Skeletal muscle tissue (tissue), 4 donors: Measurements from ENCODE around the gene FAM120A. TPM values are rescaled to one million over a fixed set of nuclear protein-coding genes. Genes with fewer than 3 reads are reported as not detected.
"Not testable (repeated sequence)": the region's sequence is repeated elsewhere in the genome, so short reads cannot be mapped to it uniquely, and the experiment has no call there.

Experiments
- H3K27ac ChIP-seq: one replicate; pipeline ENCODE4 v1.7.0; 2013; ENCODE audit warnings: mild to moderate bottlenecking, low read depth, low read length, inconsistent platforms
- H3K27me3 ChIP-seq, 3 donors: one replicate each; pipeline ENCODE4 v1.7.0; 2013; ENCODE audit warnings: low read length in 3 of 3; ENCODE audit not compliant: control insufficient read depth in 3 of 3, insufficient read depth in 3 of 3
- H3K36me3 ChIP-seq, 3 donors: one replicate each; pipeline ENCODE4 v1.7.0; 2013; ENCODE audit warnings: low read length in 3 of 3; ENCODE audit not compliant: control insufficient read depth in 3 of 3, insufficient read depth in 3 of 3
- H3K4me1 ChIP-seq, 3 donors: one replicate each; pipeline ENCODE4 v1.7.0; 2013; ENCODE audit warnings: low read length in 3 of 3, mild to moderate bottlenecking in 3 of 3; ENCODE audit not compliant: control insufficient read depth in 3 of 3, insufficient read depth in 3 of 3
- H3K4me3 ChIP-seq, 3 donors: one replicate each; pipeline ENCODE4 v1.7.0; 2013; ENCODE audit warnings: low read length in 3 of 3
- H3K9ac ChIP-seq, 3 donors: one replicate each; pipeline ENCODE4 v1.7.0; 2013; ENCODE audit warnings: low read length in 3 of 3, mild to moderate bottlenecking in 3 of 3, moderate library complexity in 2 of 3, low read depth in 1 of 3
- H3K9me3 ChIP-seq, 3 donors: one replicate each; pipeline ENCODE4 v1.7.0; 2013; ENCODE audit warnings: low read length in 3 of 3; ENCODE audit not compliant: control insufficient read depth in 3 of 3
- total RNA-seq: library from RNA; depleted of rRNA; stranded (reverse); fragments of >200 nt; gene quantifications from one replicate; pipeline ENCODE4 v1.2.3, GENCODE V29; 2014
- donor health status: Osteomylitis.

FAM120A gene
- total RNA-seq, 1 donor from 2014 or later, result 111 TPM

DNA sequence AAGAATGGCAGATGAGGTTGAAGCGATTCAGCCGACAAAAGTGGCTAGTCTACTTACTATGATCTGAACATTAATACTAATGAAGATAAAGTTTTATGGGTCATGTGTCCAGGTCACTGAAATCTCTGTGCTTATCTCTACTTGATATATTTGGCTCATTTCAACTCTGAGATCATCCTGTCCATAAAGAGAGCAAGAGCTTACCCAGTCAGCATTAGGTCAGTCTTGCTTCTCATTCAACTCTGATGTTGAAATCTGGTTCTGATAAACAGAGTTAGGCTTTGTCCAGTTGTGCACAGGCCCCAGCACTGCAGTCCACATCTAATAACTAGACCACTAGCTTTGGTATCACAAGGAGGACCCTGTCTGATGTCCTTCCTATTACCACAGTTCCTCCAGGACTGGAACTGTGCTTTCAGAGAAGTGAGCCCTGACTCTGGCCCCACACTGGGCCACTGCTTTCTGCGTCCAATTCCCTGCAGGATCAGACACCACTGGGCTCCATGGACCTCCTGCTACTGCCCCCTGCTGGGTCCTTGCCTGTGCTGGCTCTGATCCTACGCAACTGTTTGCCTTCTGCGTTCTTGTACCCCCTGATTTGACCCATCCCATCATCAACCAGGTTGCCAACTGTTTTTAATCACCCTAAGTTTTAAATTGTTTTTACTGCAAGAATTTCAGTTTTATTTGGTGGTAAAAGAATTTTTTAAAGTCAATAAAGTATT lies 23.7 kb upstream of the FAM120A start:
- H3K9me3 ChIP-seq, result no peaks in the 10 kb centered on the region
- H3K4me1 ChIP-seq, result no peaks in the 10 kb centered on the region
- no peak overlapping the region for H3K4me3 ChIP-seq
- H3K36me3 ChIP-seq, result no peaks in the 10 kb centered on the region
- H3K27ac ChIP-seq, result no peak overlapping the region
- H3K27me3 ChIP-seq, result no peaks in the 10 kb centered on the region
- H3K9ac ChIP-seq, result no peak overlapping the region

- Histone ChIP-seq H3K36me3 (no peaks in the 10 kb centered on the region), H3K27me3 (no peaks in the 10 kb centered on the region), H3K9ac (no peak overlapping the region), H3K9me3 (no peaks in the 10 kb centered on the region), H3K4me1 (no peaks in the 10 kb centered on the region), H3K4me3 (no peak overlapping the region), H3K27ac (no peak overlapping the region)
Measured at GRCh38 chr9:93431539-93432105, 19.9 kb upstream of the FAM120A start.

DNA sequence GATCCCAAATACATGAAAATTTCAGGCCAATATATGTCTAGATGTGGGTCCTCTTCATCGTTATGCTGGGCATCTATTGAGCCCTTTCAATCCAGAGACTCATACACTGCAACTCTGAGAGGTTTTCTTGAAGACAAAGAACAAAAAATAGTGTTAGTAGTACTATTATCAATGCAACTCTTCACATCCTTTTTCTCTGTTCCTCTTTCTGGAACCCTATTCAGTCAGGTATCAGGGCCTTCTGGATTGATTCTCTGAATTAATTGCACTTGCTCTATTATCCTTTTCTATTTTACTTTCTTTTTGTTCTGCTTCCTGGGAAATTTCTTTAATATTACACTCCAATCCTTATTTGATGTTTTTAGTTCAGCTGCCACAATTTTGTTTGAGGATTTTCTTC lies 18.5 kb upstream of the FAM120A start:
- Histone ChIP-seq H3K27me3 (no peaks in the 10 kb centered on the region), H3K36me3 (no peaks in the 10 kb centered on the region), H3K27ac (no peak overlapping the region), H3K4me1 (no peaks in the 10 kb centered on the region), H3K4me3 (no peak overlapping the region), H3K9ac (no peak overlapping the region), H3K9me3 (no peaks in the 10 kb centered on the region)

GRCh38 chr9:93434056-93434455 lies 17.4 kb upstream of the FAM120A start:
- no peak overlapping the region for H3K9ac ChIP-seq
- H3K9me3 ChIP-seq, result no peaks in the 10 kb centered on the region
- H3K27ac ChIP-seq, result no peak overlapping the region
- H3K36me3 ChIP-seq, result no peaks in the 10 kb centered on the region
- no peak overlapping the region for H3K4me3 ChIP-seq
- no peaks in the 10 kb centered on the region for H3K27me3 ChIP-seq
- H3K4me1 ChIP-seq, result no peaks in the 10 kb centered on the region

DNA sequence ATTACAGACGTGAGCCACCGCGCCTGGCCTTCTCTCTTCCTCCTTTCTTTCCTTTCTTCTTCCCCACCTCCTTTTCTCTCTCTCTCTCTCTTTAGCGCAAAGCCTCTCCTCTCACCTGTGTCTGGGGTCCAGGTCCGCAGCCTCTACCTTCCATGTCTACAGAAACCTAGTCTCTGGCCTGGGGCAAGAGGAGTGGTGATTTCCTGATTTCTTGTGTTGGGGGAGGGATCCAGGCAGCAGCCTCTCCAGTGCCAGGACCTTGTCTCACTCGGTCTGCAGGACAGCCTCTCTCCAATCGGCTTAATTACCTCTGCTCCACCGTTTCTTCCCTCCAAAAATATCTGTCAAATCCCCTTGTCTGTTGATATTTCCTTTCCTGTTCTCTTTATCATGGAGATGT lies 16.1 kb upstream of the FAM120A start:
- H3K27ac ChIP-seq, result no peak overlapping the region
- H3K9ac ChIP-seq, result no peak overlapping the region
- no peaks in the 10 kb centered on the region for H3K9me3 ChIP-seq
- H3K4me3 ChIP-seq, result no peak overlapping the region
- H3K4me1 ChIP-seq, result no peaks in the 10 kb centered on the region
- no peaks in the 10 kb centered on the region for H3K27me3 ChIP-seq
- H3K36me3 ChIP-seq, result no peaks in the 10 kb centered on the region

DNA sequence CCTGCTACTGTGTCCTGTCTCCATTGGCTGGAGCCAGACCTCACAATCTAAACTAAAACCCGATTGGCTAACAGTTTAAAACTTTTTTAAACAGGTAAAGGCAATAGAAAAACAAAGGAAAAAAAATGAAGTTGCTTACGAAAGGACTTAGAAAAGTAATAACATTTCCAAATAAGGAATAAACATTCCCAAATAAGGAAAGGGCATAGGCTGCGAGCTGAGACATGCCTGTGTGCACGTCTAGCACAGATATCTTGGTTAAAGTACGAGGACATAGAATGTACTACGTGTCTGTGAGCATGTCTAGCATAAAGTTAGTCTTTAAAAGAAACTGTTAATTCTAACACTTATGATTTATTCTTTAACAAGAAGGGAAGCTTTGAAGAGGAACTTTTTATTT lies 15.3 kb upstream of the FAM120A start:
- Histone ChIP-seq H3K9ac (no peak overlapping the region), H3K9me3 (no peaks in the 10 kb centered on the region), H3K4me3 (no peak overlapping the region), H3K27ac (no peak overlapping the region), H3K36me3 (no peaks in the 10 kb centered on the region), H3K27me3 (no peaks in the 10 kb centered on the region), H3K4me1 (no peaks in the 10 kb centered on the region)

- Histone ChIP-seq H3K27ac (no peak overlapping the region), H3K9me3 (no peaks in the 10 kb centered on the region), H3K4me3 (no peak overlapping the region), H3K27me3 (no peaks in the 10 kb centered on the region), H3K4me1 (no peaks in the 10 kb centered on the region), H3K9ac (no peak overlapping the region), H3K36me3 (no peaks in the 10 kb centered on the region)
Measured at GRCh38 chr9:93436655-93437407, 14.7 kb upstream of the FAM120A start.

DNA sequence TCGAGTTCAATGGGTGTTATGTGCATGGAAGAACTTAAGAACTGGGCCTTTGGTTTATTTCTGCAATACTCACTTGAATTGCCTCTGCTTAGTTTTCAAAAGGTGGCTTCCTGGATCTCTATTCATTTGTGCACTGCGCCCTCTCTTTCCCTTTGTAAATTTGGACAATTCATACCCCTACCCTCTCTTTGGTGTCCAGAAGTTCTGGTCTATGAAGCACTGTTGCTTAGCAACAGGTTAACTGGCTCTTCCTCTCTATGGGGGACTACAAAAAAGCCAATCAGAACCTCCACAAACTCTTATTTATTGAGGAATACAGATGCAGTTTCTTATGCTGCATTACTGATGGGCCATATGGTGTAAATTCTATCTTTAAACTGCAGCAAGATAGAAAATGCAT lies 13.5 kb upstream of the FAM120A start:
- Histone ChIP-seq H3K9me3 (no peaks in the 10 kb centered on the region), H3K36me3 (no peaks in the 10 kb centered on the region), H3K4me3 (no peak overlapping the region), H3K27ac (no peak overlapping the region), H3K27me3 (no peaks in the 10 kb centered on the region), H3K4me1 (no peaks in the 10 kb centered on the region), H3K9ac (no peak overlapping the region)

- H3K4me1 ChIP-seq, H3K27me3 ChIP-seq, H3K36me3 ChIP-seq, H3K4me3 ChIP-seq, H3K9me3 ChIP-seq, H3K9ac ChIP-seq, H3K27ac ChIP-seq: not testable (repeated sequence)
Measured at GRCh38 chr9:93439301-93439700, 12.2 kb upstream of the FAM120A start.

DNA sequence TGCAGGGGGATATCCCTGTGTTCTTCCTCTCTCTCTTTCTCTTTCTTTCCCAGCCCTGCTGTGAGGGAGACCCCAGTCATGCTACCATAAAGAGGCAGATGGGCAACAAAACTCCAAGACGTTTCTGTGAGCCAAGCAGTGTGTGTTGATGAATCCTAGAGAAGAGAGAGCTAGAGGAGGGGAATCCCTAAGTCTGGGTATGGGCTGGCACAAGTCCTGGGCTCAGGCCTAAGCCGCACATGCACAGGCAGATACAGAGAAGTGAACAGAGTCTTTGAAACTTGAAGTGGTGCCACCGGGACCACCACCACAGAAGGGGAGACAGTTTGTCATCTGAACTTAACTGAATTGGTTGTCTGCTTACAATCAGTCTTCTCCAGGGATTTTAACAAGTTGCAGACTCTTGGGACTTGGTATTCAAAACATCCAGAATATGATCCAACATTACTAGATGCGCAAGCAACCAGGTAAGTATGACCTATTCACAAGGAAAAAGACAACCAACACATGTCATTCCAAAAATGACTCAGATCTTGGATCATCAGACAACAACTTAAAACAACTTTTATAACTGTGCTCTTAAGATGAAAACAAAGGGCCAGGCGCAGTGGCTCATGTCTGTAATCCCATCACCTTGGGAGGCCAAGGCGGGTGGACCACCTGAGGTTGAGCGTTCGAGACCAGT lies 10.4 kb upstream of the FAM120A start:
- Histone ChIP-seq H3K4me3 (no peak overlapping the region), H3K27me3 (no peaks in the 10 kb centered on the region), H3K9me3 (no peaks in the 10 kb centered on the region), H3K27ac (no peak overlapping the region), H3K4me1 (no peaks in the 10 kb centered on the region), H3K9ac (no peak overlapping the region), H3K36me3 (peaks cover 0 to 5% (median 4%) of the 10 kb centered on the region in 3 donors)
